Astrocyte (in vitro differentiated cells and primary cell): ENCODE measurements around the gene IRF4. TPM values are rescaled to one million over a fixed set of nuclear protein-coding genes. Genes with fewer than 3 reads are reported as not detected.

Source experiments
- DNase-seq: peaks from one replicate; pipeline ENCODE4 v3.0.0-alpha.2; 2010; ENCODE audit warnings: low read depth
- FAIRE-seq: peaks from 2 replicates; lab custom pipeline; 2011; peaks lifted over from hg19 to GRCh38; lab: Jason Lieb, UNC
- H2AFZ ChIP-seq: 2 replicates; pipeline ENCODE4 v1.6.0; 2012; ENCODE audit warnings: low read depth, low read length, inconsistent platforms
- H3K27ac ChIP-seq: 2 replicates; pipeline ENCODE4 v1.5.1; 2011; ENCODE audit warnings: low read depth, low read length, inconsistent platforms
- H3K27me3 ChIP-seq: 2 replicates; pipeline ENCODE4 v1.6.0; 2011; ENCODE audit warnings: low read length, inconsistent platforms; ENCODE audit not compliant: insufficient read depth
- H3K36me3 ChIP-seq: 2 replicates; pipeline ENCODE4 v1.5.1; 2011; ENCODE audit warnings: low read length, inconsistent platforms; ENCODE audit not compliant: insufficient read depth
- H3K4me1 ChIP-seq: 2 replicates; pipeline ENCODE4 v1.5.1; 2011; ENCODE audit warnings: low read length, inconsistent platforms; ENCODE audit not compliant: insufficient read depth
- H3K4me2 ChIP-seq: 2 replicates; pipeline ENCODE4 v1.6.0; 2012; ENCODE audit warnings: low read length, inconsistent platforms
- H3K4me3 ChIP-seq: 2 replicates; pipeline ENCODE4 v1.5.1; 2011; ENCODE audit warnings: low read depth, mild to moderate bottlenecking, low read length, inconsistent platforms; ENCODE audit not compliant: insufficient read depth
- H3K79me2 ChIP-seq: 2 replicates; pipeline ENCODE4 v1.6.0; 2012; ENCODE audit warnings: mild to moderate bottlenecking, low read length, inconsistent platforms; ENCODE audit not compliant: insufficient read depth
- H3K9ac ChIP-seq: 2 replicates; pipeline ENCODE4 v1.6.0; 2012; ENCODE audit warnings: mild to moderate bottlenecking, low read length, inconsistent platforms
- H3K9me3 ChIP-seq: 2 replicates; pipeline ENCODE4 v1.5.1; 2012; ENCODE audit warnings: low read depth, mild to moderate bottlenecking, low read length, inconsistent platforms; ENCODE audit not compliant: insufficient read depth
- H4K20me1 ChIP-seq: 2 replicates; pipeline ENCODE4 v1.6.0; 2012; ENCODE audit warnings: low read length, inconsistent platforms; ENCODE audit not compliant: insufficient read depth
- H3K27ac Mint-ChIP-seq: one replicate; pipeline ENCODE4 v1.8.0; 2021; ENCODE audit warnings: mild to moderate bottlenecking, mixed read lengths; ENCODE audit not compliant: unreplicated experiment
- H3K27me3 Mint-ChIP-seq: one replicate; pipeline ENCODE4 v1.8.0; 2021; ENCODE audit warnings: low read depth, mixed read lengths; ENCODE audit not compliant: unreplicated experiment
- H3K36me3 Mint-ChIP-seq: one replicate; pipeline ENCODE4 v1.8.0; 2021; ENCODE audit warnings: low read depth, mixed read lengths; ENCODE audit not compliant: unreplicated experiment
- H3K4me1 Mint-ChIP-seq: one replicate; pipeline ENCODE4 v1.8.0; 2021; ENCODE audit warnings: low read depth, mixed read lengths; ENCODE audit not compliant: unreplicated experiment
- H3K4me3 Mint-ChIP-seq: one replicate; pipeline ENCODE4 v1.8.0; 2021; ENCODE audit warnings: mild to moderate bottlenecking, moderate library complexity, mixed read lengths; ENCODE audit not compliant: unreplicated experiment
- H3K9me3 Mint-ChIP-seq: one replicate; pipeline ENCODE4 v1.8.0; 2021; ENCODE audit warnings: mild to moderate bottlenecking, mixed read lengths; ENCODE audit not compliant: unreplicated experiment
- CTCF ChIP-seq: IDR thresholded peaks from 2 replicates; pipeline ENCODE4 v1.5.1; 2011; ENCODE audit warnings: low read depth, mild to moderate bottlenecking, inconsistent platforms, low read length, moderate library complexity; ENCODE audit not compliant: insufficient read depth
- EZH2 ChIP-seq: IDR thresholded peaks from 2 replicates; pipeline ENCODE4 v1.6.1; 2012; ENCODE audit warnings: mild to moderate bottlenecking, low read length, inconsistent platforms; ENCODE audit not compliant: insufficient read depth
- total RNA-seq: library from RNA; stranded (reverse); gene quantifications from 2 replicates; pipeline ENCODE4 v1.2.1, GENCODE V29; 2021

The IRF4 gene
- total RNA-seq, 1 donor from 2014 or later: 0.30 TPM

GRCh38 chr6:378958-379409, 12.6 kb upstream of the IRF4 start:
- Histone ChIP-seq H3K4me2 (no peak overlapping the region), H3K27me3 (peaks cover 10% of the 10 kb centered on the region), H3K36me3 (no peaks in the 10 kb centered on the region), H3K9ac (no peak overlapping the region), H3K4me3 (no peak overlapping the region), H3K9me3 (no peaks in the 10 kb centered on the region), H4K20me1 (no peaks in the 10 kb centered on the region), H3K79me2 (no peaks in the 10 kb centered on the region), H3K4me1 (no peaks in the 10 kb centered on the region), H2AFZ (no peak overlapping the region), H3K27ac (no peak overlapping the region)
- no peaks in the 10 kb centered on the region for H3K36me3 Mint-ChIP-seq
- TF ChIP-seq EZH2 (no peak), CTCF (no peak)
- peaks cover 6% of the 10 kb centered on the region for H3K4me1 Mint-ChIP-seq
- FAIRE-seq: no peak
- no peak overlapping the region for H3K4me3 Mint-ChIP-seq
- H3K27me3 Mint-ChIP-seq: peaks cover 53% of the 10 kb centered on the region
- H3K27ac Mint-ChIP-seq: no peak overlapping the region
- DNase-seq: no peak
- H3K9me3 Mint-ChIP-seq: peaks cover 10% of the 10 kb centered on the region

GRCh38 chr6:379410-380181, 12.0 kb upstream of the IRF4 start:
- no peak overlapping the region for H2AFZ ChIP-seq
- no peak overlapping the region for H3K27ac ChIP-seq
- Mint-ChIP-seq H3K36me3 (no peaks in the 10 kb centered on the region), H3K4me1 (peaks cover 6% of the 10 kb centered on the region), H3K4me3 (no peak overlapping the region), H3K9me3 (peaks cover 10% of the 10 kb centered on the region), H3K27me3 (peaks cover 52% of the 10 kb centered on the region), H3K27ac (no peak overlapping the region)
- H3K9me3 ChIP-seq: no peaks in the 10 kb centered on the region
- no peaks in the 10 kb centered on the region for H3K4me1 ChIP-seq
- no peaks in the 10 kb centered on the region for H3K36me3 ChIP-seq
- H3K4me2 ChIP-seq: no peak overlapping the region
- no peak overlapping the region for H3K4me3 ChIP-seq
- no peak for FAIRE-seq
- DNase-seq: no peak
- peaks cover 4% of the 10 kb centered on the region for H3K27me3 ChIP-seq
- H3K9ac ChIP-seq: no peak overlapping the region
- TF ChIP-seq EZH2 (no peak), CTCF (no peak)
- H4K20me1 ChIP-seq: no peaks in the 10 kb centered on the region
- H3K79me2 ChIP-seq: no peaks in the 10 kb centered on the region
